K562 (cell line): ENCODE data around the gene ATP2A2. TPM values are rescaled to one million over a fixed set of nuclear protein-coding genes. Genes with fewer than 3 reads are reported as not detected.
A peak's percentile ranks its signal among the peaks of the same experiment; 100 is the strongest.

Experiments
- ARID1B ChIP-seq: fragments of 450-650 bp; IDR thresholded peaks from 2 replicates; pipeline ENCODE4 v1.6.1; 2016; ENCODE audit warnings: antibody characterized with exemption, mild to moderate bottlenecking, inconsistent platforms
- CBFA2T3 ChIP-seq: fragments of 450-650 bp; IDR thresholded peaks from 2 replicates; pipeline ENCODE4 v1.6.1; 2017
- CBX8 ChIP-seq: fragments of 200-600 bp; sonication (generic); IDR thresholded peaks from 2 replicates; pipeline ENCODE4 v1.6.1; 2012; ENCODE audit warnings: borderline replicate concordance, mixed run types, low read depth, mild to moderate bottlenecking, moderate library complexity, mixed read lengths, low read length, control low read depth, inconsistent platforms; ENCODE audit not compliant: poor library complexity, severe bottlenecking; ENCODE audit errors: extremely low read depth
- DPF2 ChIP-seq: fragments of 450-650 bp; IDR thresholded peaks from 2 replicates; pipeline ENCODE4 v1.6.1; 2016
- ELF1 ChIP-seq: fragments of 200-800 bp; sonication (Bioruptor generic); IDR thresholded peaks from 2 replicates; pipeline ENCODE4 v1.6.1; 2016; ENCODE audit warnings: missing genetic modification characterization, missing compliant biosample characterization
- EP300 ChIP-seq: IDR thresholded peaks from 2 replicates; pipeline ENCODE4 v1.6.1; 2012; ENCODE audit warnings: low read length, improper control_type of control experiment
- EP400 ChIP-seq: fragments of 450-650 bp; IDR thresholded peaks from 2 replicates; pipeline ENCODE4 v1.6.1; 2017; ENCODE audit warnings: antibody characterized with exemption, mild to moderate bottlenecking, moderate library complexity
- ETS2 ChIP-seq: IDR thresholded peaks from 2 replicates; pipeline ENCODE4 v1.6.1; 2016; ENCODE audit warnings: borderline replicate concordance, missing genetic modification characterization, mild to moderate bottlenecking, moderate library complexity, missing compliant biosample characterization; ENCODE audit not compliant: poor library complexity, severe bottlenecking
- HMBOX1 ChIP-seq: sonication (generic); IDR thresholded peaks from 2 replicates; pipeline ENCODE4 v1.6.1; 2016
- HNRNPLL ChIP-seq: fragments of 200-400 bp; formaldehyde crosslinking; IDR thresholded peaks from 2 replicates; pipeline ENCODE4 v1.6.1; 2017; ENCODE audit warnings: low read length, low read depth, mild to moderate bottlenecking; ENCODE audit not compliant: poor library complexity, severe bottlenecking
- KLF16 ChIP-seq: IDR thresholded peaks from 2 replicates; pipeline ENCODE4 v1.6.1; 2016; ENCODE audit warnings: antibody characterized with exemption
- L3MBTL2 ChIP-seq: fragments of 450-650 bp; IDR thresholded peaks from 2 replicates; pipeline ENCODE4 v1.6.1; 2016; ENCODE audit warnings: mild to moderate bottlenecking, moderate library complexity
- MTA2 ChIP-seq: fragments of 450-650 bp; IDR thresholded peaks from 2 replicates; pipeline ENCODE4 v1.6.1; 2016; ENCODE audit warnings: low read depth
- MYNN ChIP-seq, 2 experiments: sonication (generic); formaldehyde crosslinking in 1 of 2; IDR thresholded peaks; 2 replicates each; pipeline versions ENCODE4 v1.5.0 to v1.6.1; 2016 to 2020; ENCODE audit warnings: antibody characterized with exemption in 1 of 2, missing genetic modification reagents in 1 of 2
- NBN ChIP-seq: fragments of 450-650 bp; IDR thresholded peaks from 2 replicates; pipeline ENCODE4 v1.6.1; 2016; ENCODE audit warnings: low read depth, mild to moderate bottlenecking
- NCOR1 ChIP-seq: fragments of 450-650 bp; IDR thresholded peaks from 2 replicates; pipeline ENCODE4 v1.6.1; 2016; ENCODE audit warnings: mild to moderate bottlenecking, moderate library complexity
- NR2C2 ChIP-seq, 2 experiments: fragments of 200-800 bp in 1 of 2; sonication (Bioruptor generic) in 1 of 2; sonication (generic) in 1 of 2; formaldehyde crosslinking in 1 of 2; IDR thresholded peaks; 2 replicates each; pipeline versions ENCODE4 v1.6.1 to v1.8.0; 2016 to 2022; ENCODE audit warnings: mild to moderate bottlenecking in 1 of 2, missing compliant biosample characterization in 1 of 2, missing genetic modification characterization in 1 of 2, missing genetic modification reagents in 1 of 2
- NRF1 ChIP-seq, 2 experiments: fragments of 450-650 bp; IDR thresholded peaks in 1 of 2; conservative IDR thresholded peaks in 1 of 2; 2 replicates each; pipeline ENCODE4 v1.6.1; 2014; ENCODE audit warnings: mild to moderate bottlenecking in 2 of 2
- RFX1 ChIP-seq: fragments of 450-650 bp; IDR thresholded peaks from 2 replicates; pipeline ENCODE4 v1.6.1; 2016; ENCODE audit warnings: mild to moderate bottlenecking, moderate library complexity
- SMARCA4 ChIP-seq: fragments of 450-650 bp; IDR thresholded peaks from 2 replicates; pipeline ENCODE4 v1.6.1; 2016
- TAL1 ChIP-seq: fragments of 450-650 bp; IDR thresholded peaks from 2 replicates; pipeline ENCODE4 v1.6.1; 2016; ENCODE audit warnings: mild to moderate bottlenecking
- TCF3 ChIP-seq: sonication (generic); formaldehyde crosslinking; IDR thresholded peaks from 2 replicates; pipeline ENCODE4 v1.4.0; 2020; ENCODE audit warnings: mild to moderate bottlenecking, missing genetic modification reagents
- TEAD4 ChIP-seq, 2 experiments: sonication (generic) in 1 of 2; formaldehyde crosslinking in 1 of 2; IDR thresholded peaks; 2 replicates each; pipeline versions ENCODE4 v1.6.1 to v1.8.0; 2012 to 2022; ENCODE audit warnings: borderline replicate concordance in 1 of 2, inconsistent platforms in 1 of 2, low read length in 1 of 2, mild to moderate bottlenecking in 1 of 2, missing genetic modification reagents in 1 of 2
- TRIM24 ChIP-seq, 2 experiments: fragments of 450-650 bp; IDR thresholded peaks; 2 replicates each; pipeline ENCODE4 v1.6.1; 2016
- TSC22D4 ChIP-seq: fragments of 450-650 bp; IDR thresholded peaks from 2 replicates; pipeline ENCODE4 v1.6.1; 2016; ENCODE audit warnings: missing genetic modification characterization, missing biosample characterization, control low read depth
- VEZF1 ChIP-seq: fragments of 200-800 bp; sonication (Bioruptor generic); IDR thresholded peaks from 2 replicates; pipeline ENCODE4 v1.6.1; 2017; ENCODE audit warnings: missing genetic modification characterization, missing compliant biosample characterization
- ZEB2 ChIP-seq: fragments of 450-650 bp; IDR thresholded peaks from 2 replicates; pipeline ENCODE4 v1.6.1; 2016
- ZNF311 ChIP-seq: fragments of 250-450 bp; sonication (Bioruptor Pico); IDR thresholded peaks from 2 replicates; pipeline ENCODE4 v1.4.0; 2020; ENCODE audit warnings: mild to moderate bottlenecking, moderate library complexity
- polyA plus RNA-seq, 8 experiments: library from polyadenylated mRNA; depleted of rRNA in 4 of 8; stranded (reverse) in 5 of 8; unstranded in 3 of 8; fragments of >200 nt; fragmentation: Nextera tagmentation in 2 of 8; fragmentation: Illumina TruSeq in 1 of 8; extraction: Ambion mirVana in 2 of 8; extraction: Trizol in 1 of 8; gene quantifications; 2 replicates each; pipeline versions ENCODE4 v1.2.1 to v1.2.3, GENCODE V29; 2011 to 2014; ENCODE audit warnings: inconsistent platforms in 1 of 8, missing spikeins in 1 of 8
- total RNA-seq, 7 experiments: library from RNA; depleted of rRNA in 6 of 7; stranded (reverse); fragments of >200 nt in 6 of 7; fragmentation: Illumina TruSeq in 2 of 7; extraction: Trizol in 2 of 7; gene quantifications; 2 replicates each; pipeline versions ENCODE4 v1.2.1 to v1.2.3, GENCODE V29; 2011 to 2021; ENCODE audit warnings: low replicate concordance in 1 of 7

Gene ATP2A2
- total and polyA plus RNA-seq, 9 of the 15 experiments (the other 6 are each of a cell fraction or from before 2014, with no cell fraction given), result 5.2 to 205 (median 51.6) TPM

- peak; percentile 70 for TF ChIP-seq TCF3 (CRISPR knock-in tag)
- peak; percentile 81 for TF ChIP-seq ARID1B
- TF ChIP-seq NCOR1, result peak; percentile 56; the same call in 1 of the 2 replicates
- 0 out of 2 replicates have a peak, but pooled peaks have one; percentile 20 for TF ChIP-seq MYNN (IDR thresholded peaks at IDR 0.05)
- TF ChIP-seq MYNN (CRISPR knock-in tag; IDR thresholded peaks at IDR 0.05), result no peak
- peak; percentile 12; the same call in 1 of the 2 replicates for TF ChIP-seq ZEB2
- no peak for TF ChIP-seq NR2C2 (CRISPR knock-in tag; IDR thresholded peaks at IDR 0.05)
- peak; percentile 20; the same call in 1 of the 2 replicates for TF ChIP-seq NR2C2 (tag; IDR thresholded peaks at IDR 0.05)
- TF ChIP-seq EP300, result peak; percentile 36; the same call in 1 of the 2 replicates
- peak; percentile 75 for TF ChIP-seq RFX1
- TF ChIP-seq NRF1 (conservative IDR thresholded peaks at IDR 0.05 in 1 of 2, IDR thresholded peaks at IDR 0.05 in 1 of 2), result peak; percentile 31 to 48; a peak in 3 of 4 replicates
- peak; percentile 22; the same call in 1 of the 2 replicates for TF ChIP-seq ELF1 (tag)
- no peak for TF ChIP-seq TRIM24 (IDR thresholded peaks at IDR 0.05)
- TF ChIP-seq TSC22D4, result no peak
- TF ChIP-seq VEZF1, result peak; percentile 38; the same call in 1 of the 2 replicates
- peak; percentile 74 for TF ChIP-seq TAL1
- no peak for TF ChIP-seq ZNF311 (CRISPR knock-in tag)
- no peak for TF ChIP-seq EP400
- no peak for TF ChIP-seq CBX8
- no peak for TF ChIP-seq ETS2 (tag)
- peak; percentile 66 for TF ChIP-seq SMARCA4
- peak; percentile 63 for TF ChIP-seq TEAD4 (IDR thresholded peaks at IDR 0.05; ENCODE audit: low read length)
- TF ChIP-seq TEAD4 (CRISPR knock-in tag; IDR thresholded peaks at IDR 0.05; ENCODE audit: borderline replicate concordance), result no peak
- peak; percentile 45; the same call in 1 of the 2 replicates for TF ChIP-seq MTA2
- peak; percentile 74 for TF ChIP-seq CBFA2T3
- TF ChIP-seq L3MBTL2, result peak; percentile 73
- TF ChIP-seq NBN, result peak; percentile 23; the same call in 1 of the 2 replicates
- 0 out of 2 replicates have a peak, but pooled peaks have one; percentile 9 for TF ChIP-seq KLF16
- TF ChIP-seq DPF2, result peak; percentile 72
- TF ChIP-seq HMBOX1, result peak; percentile 73
- peak; percentile 96 for TF ChIP-seq HNRNPLL
Measured at GRCh38 chr12:110262442-110263388, 18.3 kb upstream of the ATP2A2 start (continued).
